ENCODE results near the gene SH3BP4. TPM values are rescaled to one million over a fixed set of nuclear protein-coding genes. Genes with fewer than 3 reads are reported as not detected.

Gene SH3BP4
- total and polyA plus RNA-seq, 2 of the 13 experiments (the other 11 are each of a cell fraction or from before 2014, with no cell fraction given) = 34.6 to 99.1 TPM

DNA sequence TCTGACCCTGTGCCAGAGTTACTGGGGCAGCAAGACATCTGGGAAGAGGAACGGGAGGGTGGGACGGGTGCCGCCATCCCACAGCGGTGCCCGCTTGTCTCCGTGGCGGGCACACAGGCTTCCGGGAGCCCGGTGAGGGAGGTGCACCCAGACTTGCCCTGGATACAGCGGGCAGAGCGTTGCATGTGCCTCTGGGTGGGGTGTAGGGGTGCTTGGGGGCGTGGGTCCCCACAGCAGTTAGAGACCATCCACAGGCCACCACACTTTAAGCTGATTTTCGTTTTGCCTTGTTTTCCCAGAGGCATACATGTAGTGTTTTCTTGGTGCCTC, 45.1 kb downstream of the SH3BP4 start:
- Histone ChIP-seq H3K79me2 (ENCODE audit: insufficient read depth, low read length) (peaks cover 96% of the 10 kb centered on the region), H3K36me3 (replicated peaks in 1 of 2; ENCODE audit: control insufficient read depth in 1 of 2, insufficient read depth in 2 of 2, low read length in 2 of 2) (peaks cover 13 to 47% of the 10 kb centered on the region in 2 experiments), H2AFZ (ENCODE audit: low read length) (no peak overlapping the region), H3K9ac (ENCODE audit: insufficient read depth, low read depth, low read length) (no peak overlapping the region), H3K27ac (ENCODE audit: extremely low read length, insufficient read depth, low read length) (peak overlapping the region; percentile 75), H3K4me1 (ENCODE audit: insufficient read depth, low read length) (peaks cover 100% of the 10 kb centered on the region), H3K4me2 (ENCODE audit: low read depth, low read length) (no peak overlapping the region), H4K20me1 (ENCODE audit: insufficient read depth, low read length) (peaks cover 86% of the 10 kb centered on the region), H3K27me3 (ENCODE audit: control insufficient read depth in 1 of 2, insufficient read depth in 2 of 2, low read length in 2 of 2) (no peaks in the 10 kb centered on the region), H3K4me3 (replicated peaks in 1 of 3; ENCODE audit: insufficient read depth in 1 of 3, low read depth in 2 of 3, low read length in 3 of 3) (no peak overlapping the region), H3K9me3 (ENCODE audit: low read length) (no peaks in the 10 kb centered on the region)
- ATAC-seq (no peak), DNase-seq (ENCODE audit: low spot score) (no peak), FAIRE-seq (no peak)
- no TSS peak for BruUV-seq (replicated peaks)
- ChIA-PET POLR2A (interaction anchor here (1.4 to 10.2 kb wide), 5 partner anchors 16 to 308 kb away, joined by 3 to 268 read pairs (median 10); no protein-coding TSS in a partner anchor), CTCF (ENCODE audit: low intra/inter-chr PET ratio, low total read pairs) (no interaction called here)
- 95% methylated on average over 8 of the region's 13 CpGs for WGBS (ENCODE audit: low lambda C conversion rate)
- intact Hi-C loops (cut with micrococcal nuclease; ENCODE audit: unreplicated experiment) = no loop called here
- TF ChIP-seq SP2 (CRISPR knock-in tag; IDR thresholded peaks at IDR 0.05) (no peak), NRL (CRISPR knock-in tag; IDR thresholded peaks at IDR 0.05; ENCODE audit: borderline replicate concordance) (0 out of 2 replicates have a peak, but pooled peaks have one; percentile 8), AGO2 (optimal IDR thresholded peaks at IDR 0.05; ENCODE audit: low read depth, low read length) (peak; percentile 74), HNRNPL (IDR thresholded peaks at IDR 0.05; ENCODE audit: low read depth, low read length) (peak; percentile 82)
- TF ChIP-seq, protein P1, sequence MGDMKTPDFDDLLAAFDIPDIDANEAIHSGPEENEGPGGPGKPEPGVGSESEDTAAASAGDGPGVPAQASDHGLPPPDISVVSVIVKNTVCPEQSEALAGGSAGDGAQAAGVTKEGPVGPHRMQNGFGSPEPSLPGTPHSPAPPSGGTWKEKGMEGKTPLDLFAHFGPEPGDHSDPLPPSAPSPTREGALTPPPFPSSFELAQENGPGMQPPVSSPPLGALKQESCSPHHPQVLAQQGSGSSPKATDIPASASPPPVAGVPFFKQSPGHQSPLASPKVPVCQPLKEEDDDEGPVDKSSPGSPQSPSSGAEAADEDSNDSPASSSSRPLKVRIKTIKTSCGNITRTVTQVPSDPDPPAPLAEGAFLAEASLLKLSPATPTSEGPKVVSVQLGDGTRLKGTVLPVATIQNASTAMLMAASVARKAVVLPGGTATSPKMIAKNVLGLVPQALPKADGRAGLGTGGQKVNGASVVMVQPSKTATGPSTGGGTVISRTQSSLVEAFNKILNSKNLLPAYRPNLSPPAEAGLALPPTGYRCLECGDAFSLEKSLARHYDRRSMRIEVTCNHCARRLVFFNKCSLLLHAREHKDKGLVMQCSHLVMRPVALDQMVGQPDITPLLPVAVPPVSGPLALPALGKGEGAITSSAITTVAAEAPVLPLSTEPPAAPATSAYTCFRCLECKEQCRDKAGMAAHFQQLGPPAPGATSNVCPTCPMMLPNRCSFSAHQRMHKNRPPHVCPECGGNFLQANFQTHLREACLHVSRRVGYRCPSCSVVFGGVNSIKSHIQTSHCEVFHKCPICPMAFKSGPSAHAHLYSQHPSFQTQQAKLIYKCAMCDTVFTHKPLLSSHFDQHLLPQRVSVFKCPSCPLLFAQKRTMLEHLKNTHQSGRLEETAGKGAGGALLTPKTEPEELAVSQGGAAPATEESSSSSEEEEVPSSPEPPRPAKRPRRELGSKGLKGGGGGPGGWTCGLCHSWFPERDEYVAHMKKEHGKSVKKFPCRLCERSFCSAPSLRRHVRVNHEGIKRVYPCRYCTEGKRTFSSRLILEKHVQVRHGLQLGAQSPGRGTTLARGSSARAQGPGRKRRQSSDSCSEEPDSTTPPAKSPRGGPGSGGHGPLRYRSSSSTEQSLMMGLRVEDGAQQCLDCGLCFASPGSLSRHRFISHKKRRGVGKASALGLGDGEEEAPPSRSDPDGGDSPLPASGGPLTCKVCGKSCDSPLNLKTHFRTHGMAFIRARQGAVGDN (CRISPR knock-in tag; IDR thresholded peaks at IDR 0.05) = peak; percentile 48
- TF ChIP-seq, protein P2, sequence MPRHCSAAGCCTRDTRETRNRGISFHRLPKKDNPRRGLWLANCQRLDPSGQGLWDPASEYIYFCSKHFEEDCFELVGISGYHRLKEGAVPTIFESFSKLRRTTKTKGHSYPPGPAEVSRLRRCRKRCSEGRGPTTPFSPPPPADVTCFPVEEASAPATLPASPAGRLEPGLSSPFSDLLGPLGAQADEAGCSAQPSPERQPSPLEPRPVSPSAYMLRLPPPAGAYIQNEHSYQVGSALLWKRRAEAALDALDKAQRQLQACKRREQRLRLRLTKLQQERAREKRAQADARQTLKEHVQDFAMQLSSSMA (CRISPR knock-in tag; IDR thresholded peaks at IDR 0.05) = 0 out of 2 replicates have a peak, but pooled peaks have one; percentile 25
- in situ Hi-C loops (cut with HindIII; ENCODE audit: extremely low pct_ligation_motif_present, low pct_unique_long_range_greater_than_20kb) = no loop called here

Data from HepG2 (cell line).